Ishikawa (cell line): ENCODE results near the gene FAM171A1.

Experiments used
- CEBPB ChIP-seq: IDR thresholded peaks from 2 replicates; pipeline ENCODE4 v1.6.1; 2012
- EP300 ChIP-seq: IDR thresholded peaks from 2 replicates; pipeline ENCODE4 v1.6.1; 2012; ENCODE audit warnings: borderline replicate concordance
- RAD21 ChIP-seq: IDR thresholded peaks from 2 replicates; pipeline ENCODE4 v1.6.1; 2012; ENCODE audit warnings: low read depth
- TAF1 ChIP-seq: IDR thresholded peaks from 2 replicates; pipeline ENCODE4 v1.6.1; 2012; ENCODE audit warnings: low read depth, mild to moderate bottlenecking
- TCF12 ChIP-seq: IDR thresholded peaks from 2 replicates; pipeline ENCODE4 v1.6.1; 2012; ENCODE audit warnings: low read depth
- YY1 ChIP-seq: IDR thresholded peaks from 2 replicates; pipeline ENCODE4 v1.6.1; 2012; ENCODE audit warnings: low read depth

GRCh38 chr10:15349112-15349511 lies 22.0 kb downstream of the FAM171A1 start:
- TF ChIP-seq TAF1 = no peak
- no peak for TF ChIP-seq CEBPB
- TF ChIP-seq YY1 = no peak
- no peak for TF ChIP-seq RAD21
- no peak for TF ChIP-seq TCF12
- no peak for TF ChIP-seq EP300
